ENCODE results near the gene LCOR.

DNA sequence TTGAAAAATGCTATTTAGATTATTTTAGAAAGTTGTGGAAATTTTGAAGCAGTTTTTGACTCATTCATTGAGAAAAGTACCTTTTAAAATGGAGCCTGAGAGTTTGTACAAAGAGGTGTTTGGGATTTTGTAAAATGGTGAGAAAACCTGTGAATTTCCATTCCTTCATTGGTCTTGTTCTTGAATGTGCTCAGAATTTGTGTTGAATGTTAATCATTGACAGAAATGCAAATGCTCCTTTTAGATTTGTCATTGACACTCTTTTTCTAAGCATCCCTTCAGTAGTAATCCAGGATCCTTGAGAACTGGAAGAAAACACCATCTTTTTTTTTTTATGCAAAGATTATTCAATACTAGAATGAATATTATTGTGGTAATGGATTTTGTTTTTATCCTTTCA, 74.8 kb downstream of the LCOR start:
- TF ChIP-seq, protein P1, sequence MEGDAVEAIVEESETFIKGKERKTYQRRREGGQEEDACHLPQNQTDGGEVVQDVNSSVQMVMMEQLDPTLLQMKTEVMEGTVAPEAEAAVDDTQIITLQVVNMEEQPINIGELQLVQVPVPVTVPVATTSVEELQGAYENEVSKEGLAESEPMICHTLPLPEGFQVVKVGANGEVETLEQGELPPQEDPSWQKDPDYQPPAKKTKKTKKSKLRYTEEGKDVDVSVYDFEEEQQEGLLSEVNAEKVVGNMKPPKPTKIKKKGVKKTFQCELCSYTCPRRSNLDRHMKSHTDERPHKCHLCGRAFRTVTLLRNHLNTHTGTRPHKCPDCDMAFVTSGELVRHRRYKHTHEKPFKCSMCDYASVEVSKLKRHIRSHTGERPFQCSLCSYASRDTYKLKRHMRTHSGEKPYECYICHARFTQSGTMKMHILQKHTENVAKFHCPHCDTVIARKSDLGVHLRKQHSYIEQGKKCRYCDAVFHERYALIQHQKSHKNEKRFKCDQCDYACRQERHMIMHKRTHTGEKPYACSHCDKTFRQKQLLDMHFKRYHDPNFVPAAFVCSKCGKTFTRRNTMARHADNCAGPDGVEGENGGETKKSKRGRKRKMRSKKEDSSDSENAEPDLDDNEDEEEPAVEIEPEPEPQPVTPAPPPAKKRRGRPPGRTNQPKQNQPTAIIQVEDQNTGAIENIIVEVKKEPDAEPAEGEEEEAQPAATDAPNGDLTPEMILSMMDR (IDR thresholded peaks at IDR 0.05): no peak
- TF ChIP-seq POLR2A (IDR thresholded peaks at IDR 0.05): no peak

Measured in Peyer's patch (tissue), 4 donors.